Pericardium fibroblast (primary cell): ENCODE data around the gene ANKRD22. TPM values are rescaled to one million over a fixed set of nuclear protein-coding genes. Genes with fewer than 3 reads are reported as not detected.

ENCODE experiments used
- total RNA-seq: library from RNA; depleted of rRNA; stranded (reverse); fragments of >200 nt; gene quantifications from 2 replicates; pipeline ENCODE4 v1.2.3, GENCODE V29; 2015

The ANKRD22 gene
- total RNA-seq: not detected in 2 replicates

DNA sequence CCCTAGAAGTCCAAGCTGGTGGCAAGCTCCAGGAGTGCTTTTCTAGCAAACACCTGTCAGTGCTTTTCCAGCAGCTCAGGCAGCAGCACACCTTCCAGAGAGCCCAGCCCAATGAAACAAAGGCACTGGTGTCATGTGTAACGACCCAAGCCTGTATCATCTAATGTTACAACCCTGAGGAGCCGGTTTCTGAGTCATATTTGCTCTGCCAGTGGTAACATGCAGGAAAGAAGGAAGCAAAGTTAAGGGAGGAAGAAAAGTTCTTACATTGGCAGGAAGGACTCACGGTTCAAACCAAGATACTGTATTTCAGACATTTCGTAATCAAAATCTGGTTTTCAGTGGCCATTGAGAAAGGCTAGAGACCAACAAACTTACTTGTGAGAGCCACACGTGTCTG is at the start of gene ANKRD22:
Gene ANKRD22, minus strand, starts transcription at position 139 of the 400 bp plus-strand sequence. CDS start 237 bp downstream, outside the sequence.

GRCh38 chr10:88879534-88880281 is 28.1 kb upstream of the ANKRD22 start, which contains the start of gene STAMBPL1:
TSS of gene STAMBPL1 (plus strand) at chr10:88880245. CDS start at chr10:88901709, 21,464 bp downstream.

GRCh38 chr10:88802523-88803285 is 48.9 kb downstream of the ANKRD22 start, which contains the start of gene LIPM:
TSS of gene LIPM (plus strand) at chr10:88802730. CDS start at chr10:88802897, 167 bp downstream.

Other genes with a start within 250 kb of the ANKRD22 start
- not detected in 2 replicates for gene LIPF, start 187.4 kb downstream of the ANKRD22 start, total RNA-seq
- gene LIPK, start 145.6 kb downstream of the ANKRD22 start, total RNA-seq: not detected in 2 replicates
- not detected in 2 replicates for gene LIPN, start 91.8 kb downstream of the ANKRD22 start, total RNA-seq
- 0.34 TPM in 1 of 2 replicates, not detected in the other for gene LIPM, start 49.1 kb downstream of the ANKRD22 start, total RNA-seq
- gene STAMBPL1, start 28.4 kb upstream of the ANKRD22 start, total RNA-seq: 13.0 and 36.9 TPM in 2 replicates
- gene ACTA2, start 100.9 kb upstream of the ANKRD22 start, total RNA-seq: 181 and 1,821 TPM in 2 replicates
- gene FAS, start 139.0 kb upstream of the ANKRD22 start, total RNA-seq: 32.7 and 36.8 TPM in 2 replicates